HL-60 (cell line): ENCODE results near the gene SUSD5.

Source experiments
- DNase-seq, 2 experiments: peaks; one replicate each; pipeline ENCODE4 v3.0.0-alpha.2; 2010 to 2020; ENCODE audit warnings: low read depth in 1 of 2, low spot score in 1 of 2
- H3K27ac ChIP-seq: fragments of 250-450 bp; sonication (Bioruptor Pico); replicated peaks from 2 replicates; pipeline ENCODE4 v1.5.1; 2020; ENCODE audit warnings: mild to moderate bottlenecking, moderate library complexity
- H3K27me3 ChIP-seq: fragments of 250-450 bp; sonication (Bioruptor Pico); 2 replicates; pipeline ENCODE4 v1.5.1; 2021; ENCODE audit warnings: mild to moderate bottlenecking, moderate library complexity; ENCODE audit not compliant: insufficient read depth, poor library complexity, severe bottlenecking
- H3K4me3 ChIP-seq: replicated peaks from 2 replicates; pipeline ENCODE4 v1.5.1; 2011; ENCODE audit warnings: mild to moderate bottlenecking, control low read depth, low read length; ENCODE audit not compliant: insufficient read depth
- GABPA ChIP-seq: IDR thresholded peaks from 2 replicates; pipeline ENCODE4 v1.6.1; 2012; ENCODE audit warnings: low read depth
- POLR2AphosphoS5 ChIP-seq: IDR thresholded peaks from 2 replicates; pipeline ENCODE4 v1.6.1; 2012; ENCODE audit warnings: low read depth
- SPI1 ChIP-seq: IDR thresholded peaks from 2 replicates; pipeline ENCODE4 v1.6.1; 2012; ENCODE audit warnings: low read depth, mild to moderate bottlenecking, borderline replicate concordance
- TF ChIP-seq, protein P1 (sequence below): IDR thresholded peaks from one replicate; pipeline ENCODE4 v1.5.1; 2011; ENCODE audit warnings: low read length, control low read depth, inconsistent platforms; ENCODE audit not compliant: insufficient read depth
- TF ChIP-seq, protein P2 (sequence below): IDR thresholded peaks from 2 replicates; pipeline ENCODE4 v1.6.1; 2012; ENCODE audit warnings: low read depth; ENCODE audit not compliant: insufficient replicate concordance

The SUSD5 gene

DNA sequence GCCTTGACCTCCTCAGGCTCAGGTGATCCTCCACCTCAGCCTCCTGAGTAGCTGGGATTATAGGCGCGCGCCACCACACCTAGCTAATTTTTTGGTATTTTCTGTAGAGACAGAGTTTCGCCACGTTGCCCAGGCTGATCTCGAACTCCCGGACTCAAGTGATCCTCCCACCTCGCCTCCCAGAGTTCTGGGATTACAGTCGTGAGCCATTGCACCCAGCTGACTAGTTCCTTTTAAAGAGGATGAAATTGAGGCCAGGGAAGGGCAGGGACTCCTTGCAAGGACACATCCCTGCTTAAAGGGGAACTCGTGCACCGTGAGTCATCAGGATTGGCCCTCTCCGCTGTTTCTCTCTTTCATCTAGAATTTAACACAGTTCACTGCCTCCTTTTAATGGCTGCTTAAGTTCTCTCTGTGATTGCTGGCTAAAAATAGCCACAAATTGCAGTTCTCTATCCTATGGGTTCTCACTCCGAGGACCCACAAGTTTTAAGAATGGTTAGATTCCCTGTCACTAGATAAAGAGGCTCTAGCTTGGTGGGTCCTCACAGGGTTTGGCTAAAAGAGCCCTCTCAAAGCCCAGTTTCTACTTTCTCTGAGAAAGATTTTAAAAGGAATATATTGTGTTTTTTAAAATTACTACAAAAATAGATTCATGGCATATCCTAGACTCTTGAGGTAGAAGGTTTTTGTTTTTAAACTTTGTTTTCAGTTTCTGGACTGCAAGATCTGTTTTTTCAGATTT lies 103.4 kb downstream of the SUSD5 start:
- H3K4me3 ChIP-seq: peak overlapping the region; percentile 61
- H3K27me3 ChIP-seq: no peaks in the 10 kb centered on the region
- TF ChIP-seq POLR2AphosphoS5 (0 out of 2 replicates have a peak, but pooled peaks have one; percentile 35), SPI1 (peak; percentile 76; the same call in 1 of the 2 replicates), GABPA (no peak)
- peak; percentile 90 to 91 for DNase-seq
- peak overlapping the region; percentile 76 for H3K27ac ChIP-seq

DNA sequence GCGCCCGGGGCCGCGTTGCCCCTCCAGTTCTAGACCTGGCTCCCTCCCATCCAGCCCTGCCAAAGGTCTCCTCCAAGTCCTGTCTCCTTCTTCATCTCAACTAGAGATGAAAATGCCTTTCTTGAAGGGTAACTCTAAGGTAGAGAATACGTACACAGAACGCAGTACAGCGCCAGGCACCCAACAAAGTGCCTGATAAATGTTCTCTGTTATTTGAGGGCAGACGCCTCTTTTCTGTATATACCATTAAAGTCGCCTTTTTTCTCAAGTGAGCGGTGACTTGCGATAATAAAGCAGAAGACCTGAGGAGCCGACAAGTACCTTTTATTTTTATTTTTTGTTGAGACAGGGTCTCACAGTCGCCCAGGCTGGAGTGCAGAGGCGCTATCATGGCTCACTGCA lies 104.0 kb downstream of the SUSD5 start:
- H3K27ac ChIP-seq: peak overlapping the region; percentile 76
- H3K4me3 ChIP-seq: peak overlapping the region; percentile 61
- H3K27me3 ChIP-seq: no peaks in the 10 kb centered on the region
- TF ChIP-seq POLR2AphosphoS5 (no peak), SPI1 (no peak), GABPA (no peak)
- TF ChIP-seq, protein P1, sequence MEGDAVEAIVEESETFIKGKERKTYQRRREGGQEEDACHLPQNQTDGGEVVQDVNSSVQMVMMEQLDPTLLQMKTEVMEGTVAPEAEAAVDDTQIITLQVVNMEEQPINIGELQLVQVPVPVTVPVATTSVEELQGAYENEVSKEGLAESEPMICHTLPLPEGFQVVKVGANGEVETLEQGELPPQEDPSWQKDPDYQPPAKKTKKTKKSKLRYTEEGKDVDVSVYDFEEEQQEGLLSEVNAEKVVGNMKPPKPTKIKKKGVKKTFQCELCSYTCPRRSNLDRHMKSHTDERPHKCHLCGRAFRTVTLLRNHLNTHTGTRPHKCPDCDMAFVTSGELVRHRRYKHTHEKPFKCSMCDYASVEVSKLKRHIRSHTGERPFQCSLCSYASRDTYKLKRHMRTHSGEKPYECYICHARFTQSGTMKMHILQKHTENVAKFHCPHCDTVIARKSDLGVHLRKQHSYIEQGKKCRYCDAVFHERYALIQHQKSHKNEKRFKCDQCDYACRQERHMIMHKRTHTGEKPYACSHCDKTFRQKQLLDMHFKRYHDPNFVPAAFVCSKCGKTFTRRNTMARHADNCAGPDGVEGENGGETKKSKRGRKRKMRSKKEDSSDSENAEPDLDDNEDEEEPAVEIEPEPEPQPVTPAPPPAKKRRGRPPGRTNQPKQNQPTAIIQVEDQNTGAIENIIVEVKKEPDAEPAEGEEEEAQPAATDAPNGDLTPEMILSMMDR: no peak
- TF ChIP-seq, protein P2, sequence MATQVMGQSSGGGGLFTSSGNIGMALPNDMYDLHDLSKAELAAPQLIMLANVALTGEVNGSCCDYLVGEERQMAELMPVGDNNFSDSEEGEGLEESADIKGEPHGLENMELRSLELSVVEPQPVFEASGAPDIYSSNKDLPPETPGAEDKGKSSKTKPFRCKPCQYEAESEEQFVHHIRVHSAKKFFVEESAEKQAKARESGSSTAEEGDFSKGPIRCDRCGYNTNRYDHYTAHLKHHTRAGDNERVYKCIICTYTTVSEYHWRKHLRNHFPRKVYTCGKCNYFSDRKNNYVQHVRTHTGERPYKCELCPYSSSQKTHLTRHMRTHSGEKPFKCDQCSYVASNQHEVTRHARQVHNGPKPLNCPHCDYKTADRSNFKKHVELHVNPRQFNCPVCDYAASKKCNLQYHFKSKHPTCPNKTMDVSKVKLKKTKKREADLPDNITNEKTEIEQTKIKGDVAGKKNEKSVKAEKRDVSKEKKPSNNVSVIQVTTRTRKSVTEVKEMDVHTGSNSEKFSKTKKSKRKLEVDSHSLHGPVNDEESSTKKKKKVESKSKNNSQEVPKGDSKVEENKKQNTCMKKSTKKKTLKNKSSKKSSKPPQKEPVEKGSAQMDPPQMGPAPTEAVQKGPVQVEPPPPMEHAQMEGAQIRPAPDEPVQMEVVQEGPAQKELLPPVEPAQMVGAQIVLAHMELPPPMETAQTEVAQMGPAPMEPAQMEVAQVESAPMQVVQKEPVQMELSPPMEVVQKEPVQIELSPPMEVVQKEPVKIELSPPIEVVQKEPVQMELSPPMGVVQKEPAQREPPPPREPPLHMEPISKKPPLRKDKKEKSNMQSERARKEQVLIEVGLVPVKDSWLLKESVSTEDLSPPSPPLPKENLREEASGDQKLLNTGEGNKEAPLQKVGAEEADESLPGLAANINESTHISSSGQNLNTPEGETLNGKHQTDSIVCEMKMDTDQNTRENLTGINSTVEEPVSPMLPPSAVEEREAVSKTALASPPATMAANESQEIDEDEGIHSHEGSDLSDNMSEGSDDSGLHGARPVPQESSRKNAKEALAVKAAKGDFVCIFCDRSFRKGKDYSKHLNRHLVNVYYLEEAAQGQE: no peak
- DNase-seq: no peak

DNA sequence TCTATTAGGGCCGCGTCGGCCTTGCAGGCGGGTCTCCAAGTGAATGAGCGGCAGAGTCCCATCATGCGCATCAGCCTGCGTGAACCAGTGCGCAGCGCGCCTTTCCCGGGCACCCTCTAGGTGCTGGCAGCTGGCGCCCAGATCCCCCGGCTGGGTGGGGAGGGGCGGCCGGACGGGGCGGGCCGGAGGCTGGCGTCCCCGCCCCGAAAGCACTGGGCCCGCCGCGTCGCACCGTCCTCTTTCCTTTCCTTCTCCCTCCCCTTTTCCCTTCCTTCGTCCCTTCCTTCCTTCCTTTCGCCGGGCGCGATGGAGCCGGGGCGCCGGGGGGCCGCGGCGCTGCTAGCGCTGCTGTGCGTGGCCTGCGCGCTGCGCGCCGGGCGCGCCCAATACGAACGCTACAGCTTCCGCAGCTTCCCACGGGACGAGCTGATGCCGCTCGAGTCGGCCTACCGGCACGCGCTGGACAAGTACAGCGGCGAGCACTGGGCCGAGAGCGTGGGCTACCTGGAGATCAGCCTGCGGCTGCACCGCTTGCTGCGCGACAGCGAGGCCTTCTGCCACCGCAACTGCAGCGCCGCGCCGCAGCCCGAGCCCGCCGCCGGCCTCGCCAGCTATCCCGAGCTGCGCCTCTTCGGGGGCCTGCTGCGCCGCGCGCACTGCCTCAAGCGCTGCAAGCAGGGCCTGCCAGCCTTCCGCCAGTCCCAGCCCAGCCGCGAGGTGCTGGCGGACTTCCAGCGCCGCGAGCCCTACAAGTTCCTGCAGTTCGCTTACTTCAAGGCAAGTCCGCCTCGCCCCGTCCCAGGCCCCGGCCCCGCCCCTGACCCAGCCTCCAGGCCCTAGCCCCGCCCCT lies 104.6 kb downstream of the SUSD5 start, which contains the start of gene CRTAP:
TSS of gene CRTAP (plus strand) at position 243 of the 850 bp plus-strand sequence. CDS start at position 307, 64 bp downstream.
- TF ChIP-seq, protein P1: no peak
- TF ChIP-seq POLR2AphosphoS5 (peak; percentile 63; the same call in 1 of the 2 replicates), GABPA (no peak), SPI1 (no peak)
- TF ChIP-seq, protein P2: no peak
- peak within 1 kb of the TSS; percentile 61 for H3K4me3 ChIP-seq
- H3K27me3 ChIP-seq: no peaks in the 10 kb centered on the region
- H3K27ac ChIP-seq: peak within 1 kb of the TSS; percentile 76
- DNase-seq: peak; percentile 88 to 98

DNA sequence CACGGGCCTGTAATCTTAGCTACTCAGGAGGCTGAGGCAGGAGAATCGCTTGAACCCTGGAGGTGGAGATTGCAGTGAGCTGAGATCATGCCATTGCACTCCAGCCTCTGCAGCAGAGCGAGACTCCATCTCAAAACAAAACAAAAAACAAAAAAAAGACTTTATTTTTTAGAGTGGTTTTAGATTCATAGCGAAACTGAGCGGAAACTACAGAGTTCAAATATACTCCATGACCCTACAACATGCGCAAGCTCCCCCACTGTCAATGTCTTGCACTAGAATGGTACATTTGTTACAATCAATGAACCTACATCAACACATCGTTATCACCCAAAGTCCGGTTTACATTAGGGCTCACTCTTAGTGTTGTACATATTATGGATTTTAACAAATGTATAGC lies 107.0 kb downstream of the SUSD5 start:
- no peak overlapping the region for H3K4me3 ChIP-seq
- H3K27me3 ChIP-seq: no peaks in the 10 kb centered on the region
- no peak overlapping the region for H3K27ac ChIP-seq
- no peak for TF ChIP-seq GABPA
- TF ChIP-seq POLR2AphosphoS5: no peak
- no peak for TF ChIP-seq SPI1
- TF ChIP-seq, protein P2: no peak
- TF ChIP-seq, protein P1: no peak
- DNase-seq: no peak
